Measurements from ENCODE around the gene SH3RF3. TPM values are rescaled to one million over a fixed set of nuclear protein-coding genes. Genes with fewer than 3 reads are reported as not detected.

Gene SH3RF3
- total and polyA plus RNA-seq, 2 of the 13 experiments (the other 11 are each of a cell fraction or from before 2014, with no cell fraction given) = 0.04 TPM; not detected in 1

DNA sequence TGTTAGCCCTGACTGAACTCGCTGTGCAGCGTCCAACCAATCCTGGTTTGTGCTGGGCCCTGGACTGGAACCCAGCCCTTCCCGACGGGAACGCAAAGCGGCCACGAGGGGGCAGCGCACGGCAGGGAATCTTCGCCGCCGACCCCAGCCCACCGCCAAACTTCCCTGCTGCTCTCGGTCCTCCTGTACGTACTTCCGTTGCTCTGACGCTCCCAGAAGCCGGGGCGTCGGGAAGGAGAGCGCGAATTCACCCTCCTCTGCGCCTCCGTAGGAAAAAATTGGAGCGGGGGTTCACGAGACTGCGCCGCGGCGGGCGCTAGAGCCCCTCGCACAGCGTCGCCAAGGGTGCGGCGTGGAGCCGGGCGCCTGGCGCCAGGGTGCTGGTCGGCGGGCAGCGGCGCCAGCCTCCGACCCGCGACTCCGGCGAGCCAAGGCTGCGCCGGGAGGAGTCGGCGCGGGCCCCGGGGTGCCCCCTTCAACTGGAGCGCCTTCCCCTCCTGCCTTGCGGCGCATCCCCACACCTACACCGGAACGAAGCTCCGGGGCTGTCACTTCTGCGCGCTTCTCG lies 873 bp upstream of the SH3RF3 start (continued):
- TF ChIP-seq, protein P1, sequence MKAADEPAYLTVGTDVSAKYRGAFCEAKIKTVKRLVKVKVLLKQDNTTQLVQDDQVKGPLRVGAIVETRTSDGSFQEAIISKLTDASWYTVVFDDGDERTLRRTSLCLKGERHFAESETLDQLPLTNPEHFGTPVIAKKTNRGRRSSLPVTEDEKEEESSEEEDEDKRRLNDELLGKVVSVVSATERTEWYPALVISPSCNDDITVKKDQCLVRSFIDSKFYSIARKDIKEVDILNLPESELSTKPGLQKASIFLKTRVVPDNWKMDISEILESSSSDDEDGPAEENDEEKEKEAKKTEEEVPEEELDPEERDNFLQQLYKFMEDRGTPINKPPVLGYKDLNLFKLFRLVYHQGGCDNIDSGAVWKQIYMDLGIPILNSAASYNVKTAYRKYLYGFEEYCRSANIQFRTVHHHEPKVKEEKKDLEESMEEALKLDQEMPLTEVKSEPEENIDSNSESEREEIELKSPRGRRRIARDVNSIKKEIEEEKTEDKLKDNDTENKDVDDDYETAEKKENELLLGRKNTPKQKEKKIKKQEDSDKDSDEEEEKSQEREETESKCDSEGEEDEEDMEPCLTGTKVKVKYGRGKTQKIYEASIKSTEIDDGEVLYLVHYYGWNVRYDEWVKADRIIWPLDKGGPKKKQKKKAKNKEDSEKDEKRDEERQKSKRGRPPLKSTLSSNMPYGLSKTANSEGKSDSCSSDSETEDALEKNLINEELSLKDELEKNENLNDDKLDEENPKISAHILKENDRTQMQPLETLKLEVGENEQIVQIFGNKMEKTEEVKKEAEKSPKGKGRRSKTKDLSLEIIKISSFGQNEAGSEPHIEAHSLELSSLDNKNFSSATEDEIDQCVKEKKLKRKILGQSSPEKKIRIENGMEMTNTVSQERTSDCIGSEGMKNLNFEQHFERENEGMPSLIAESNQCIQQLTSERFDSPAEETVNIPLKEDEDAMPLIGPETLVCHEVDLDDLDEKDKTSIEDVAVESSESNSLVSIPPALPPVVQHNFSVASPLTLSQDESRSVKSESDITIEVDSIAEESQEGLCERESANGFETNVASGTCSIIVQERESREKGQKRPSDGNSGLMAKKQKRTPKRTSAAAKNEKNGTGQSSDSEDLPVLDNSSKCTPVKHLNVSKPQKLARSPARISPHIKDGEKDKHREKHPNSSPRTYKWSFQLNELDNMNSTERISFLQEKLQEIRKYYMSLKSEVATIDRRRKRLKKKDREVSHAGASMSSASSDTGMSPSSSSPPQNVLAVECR (CRISPR knock-in tag; IDR thresholded peaks at IDR 0.05; ENCODE audit: borderline replicate concordance) = peak; percentile 50; the same call in 1 of the 2 replicates
- TF ChIP-seq, protein P2, sequence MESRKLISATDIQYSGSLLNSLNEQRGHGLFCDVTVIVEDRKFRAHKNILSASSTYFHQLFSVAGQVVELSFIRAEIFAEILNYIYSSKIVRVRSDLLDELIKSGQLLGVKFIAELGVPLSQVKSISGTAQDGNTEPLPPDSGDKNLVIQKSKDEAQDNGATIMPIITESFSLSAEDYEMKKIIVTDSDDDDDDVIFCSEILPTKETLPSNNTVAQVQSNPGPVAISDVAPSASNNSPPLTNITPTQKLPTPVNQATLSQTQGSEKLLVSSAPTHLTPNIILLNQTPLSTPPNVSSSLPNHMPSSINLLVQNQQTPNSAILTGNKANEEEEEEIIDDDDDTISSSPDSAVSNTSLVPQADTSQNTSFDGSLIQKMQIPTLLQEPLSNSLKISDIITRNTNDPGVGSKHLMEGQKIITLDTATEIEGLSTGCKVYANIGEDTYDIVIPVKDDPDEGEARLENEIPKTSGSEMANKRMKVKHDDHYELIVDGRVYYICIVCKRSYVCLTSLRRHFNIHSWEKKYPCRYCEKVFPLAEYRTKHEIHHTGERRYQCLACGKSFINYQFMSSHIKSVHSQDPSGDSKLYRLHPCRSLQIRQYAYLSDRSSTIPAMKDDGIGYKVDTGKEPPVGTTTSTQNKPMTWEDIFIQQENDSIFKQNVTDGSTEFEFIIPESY (CRISPR knock-in tag; IDR thresholded peaks at IDR 0.05) = 0 out of 2 replicates have a peak, but pooled peaks have one; percentile 29
- TF ChIP-seq SMC3 (IDR thresholded peaks at IDR 0.05; ENCODE audit: low read length) (peak; percentile 56; the same call in 1 of the 2 replicates), ZNF124 (CRISPR knock-in tag; IDR thresholded peaks at IDR 0.05) (0 out of 2 replicates have a peak, but pooled peaks have one; percentile 42), DMAP1 (CRISPR knock-in tag; IDR thresholded peaks at IDR 0.05) (no peak), ZNF747 (CRISPR knock-in tag; IDR thresholded peaks at IDR 0.05; ENCODE audit: borderline replicate concordance) (0 out of 2 replicates have a peak, but pooled peaks have one; percentile 18)
- TF ChIP-seq, protein P3, sequence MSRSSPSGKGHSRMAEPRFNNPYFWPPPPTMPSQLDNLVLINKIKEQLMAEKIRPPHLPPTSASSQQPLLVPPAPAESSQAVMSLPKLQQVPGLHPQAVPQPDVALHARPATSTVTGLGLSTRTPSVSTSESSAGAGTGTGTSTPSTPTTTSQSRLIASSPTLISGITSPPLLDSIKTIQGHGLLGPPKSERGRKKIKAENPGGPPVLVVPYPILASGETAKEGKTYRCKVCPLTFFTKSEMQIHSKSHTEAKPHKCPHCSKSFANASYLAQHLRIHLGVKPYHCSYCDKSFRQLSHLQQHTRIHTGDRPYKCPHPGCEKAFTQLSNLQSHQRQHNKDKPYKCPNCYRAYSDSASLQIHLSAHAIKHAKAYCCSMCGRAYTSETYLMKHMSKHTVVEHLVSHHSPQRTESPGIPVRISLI (CRISPR knock-in tag; IDR thresholded peaks at IDR 0.05; ENCODE audit: borderline replicate concordance) = no peak
- TF ChIP-seq, protein P4, sequence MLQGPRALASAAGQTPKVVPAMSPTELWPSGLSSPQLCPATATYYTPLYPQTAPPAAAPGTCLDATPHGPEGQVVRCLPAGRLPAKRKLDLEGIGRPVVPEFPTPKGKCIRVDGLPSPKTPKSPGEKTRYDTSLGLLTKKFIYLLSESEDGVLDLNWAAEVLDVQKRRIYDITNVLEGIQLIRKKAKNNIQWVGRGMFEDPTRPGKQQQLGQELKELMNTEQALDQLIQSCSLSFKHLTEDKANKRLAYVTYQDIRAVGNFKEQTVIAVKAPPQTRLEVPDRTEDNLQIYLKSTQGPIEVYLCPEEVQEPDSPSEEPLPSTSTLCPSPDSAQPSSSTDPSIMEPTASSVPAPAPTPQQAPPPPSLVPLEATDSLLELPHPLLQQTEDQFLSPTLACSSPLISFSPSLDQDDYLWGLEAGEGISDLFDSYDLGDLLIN (CRISPR knock-in tag; IDR thresholded peaks at IDR 0.05; ENCODE audit: borderline replicate concordance) = 0 out of 2 replicates have a peak, but pooled peaks have one; percentile 60
- TF ChIP-seq, protein P5, sequence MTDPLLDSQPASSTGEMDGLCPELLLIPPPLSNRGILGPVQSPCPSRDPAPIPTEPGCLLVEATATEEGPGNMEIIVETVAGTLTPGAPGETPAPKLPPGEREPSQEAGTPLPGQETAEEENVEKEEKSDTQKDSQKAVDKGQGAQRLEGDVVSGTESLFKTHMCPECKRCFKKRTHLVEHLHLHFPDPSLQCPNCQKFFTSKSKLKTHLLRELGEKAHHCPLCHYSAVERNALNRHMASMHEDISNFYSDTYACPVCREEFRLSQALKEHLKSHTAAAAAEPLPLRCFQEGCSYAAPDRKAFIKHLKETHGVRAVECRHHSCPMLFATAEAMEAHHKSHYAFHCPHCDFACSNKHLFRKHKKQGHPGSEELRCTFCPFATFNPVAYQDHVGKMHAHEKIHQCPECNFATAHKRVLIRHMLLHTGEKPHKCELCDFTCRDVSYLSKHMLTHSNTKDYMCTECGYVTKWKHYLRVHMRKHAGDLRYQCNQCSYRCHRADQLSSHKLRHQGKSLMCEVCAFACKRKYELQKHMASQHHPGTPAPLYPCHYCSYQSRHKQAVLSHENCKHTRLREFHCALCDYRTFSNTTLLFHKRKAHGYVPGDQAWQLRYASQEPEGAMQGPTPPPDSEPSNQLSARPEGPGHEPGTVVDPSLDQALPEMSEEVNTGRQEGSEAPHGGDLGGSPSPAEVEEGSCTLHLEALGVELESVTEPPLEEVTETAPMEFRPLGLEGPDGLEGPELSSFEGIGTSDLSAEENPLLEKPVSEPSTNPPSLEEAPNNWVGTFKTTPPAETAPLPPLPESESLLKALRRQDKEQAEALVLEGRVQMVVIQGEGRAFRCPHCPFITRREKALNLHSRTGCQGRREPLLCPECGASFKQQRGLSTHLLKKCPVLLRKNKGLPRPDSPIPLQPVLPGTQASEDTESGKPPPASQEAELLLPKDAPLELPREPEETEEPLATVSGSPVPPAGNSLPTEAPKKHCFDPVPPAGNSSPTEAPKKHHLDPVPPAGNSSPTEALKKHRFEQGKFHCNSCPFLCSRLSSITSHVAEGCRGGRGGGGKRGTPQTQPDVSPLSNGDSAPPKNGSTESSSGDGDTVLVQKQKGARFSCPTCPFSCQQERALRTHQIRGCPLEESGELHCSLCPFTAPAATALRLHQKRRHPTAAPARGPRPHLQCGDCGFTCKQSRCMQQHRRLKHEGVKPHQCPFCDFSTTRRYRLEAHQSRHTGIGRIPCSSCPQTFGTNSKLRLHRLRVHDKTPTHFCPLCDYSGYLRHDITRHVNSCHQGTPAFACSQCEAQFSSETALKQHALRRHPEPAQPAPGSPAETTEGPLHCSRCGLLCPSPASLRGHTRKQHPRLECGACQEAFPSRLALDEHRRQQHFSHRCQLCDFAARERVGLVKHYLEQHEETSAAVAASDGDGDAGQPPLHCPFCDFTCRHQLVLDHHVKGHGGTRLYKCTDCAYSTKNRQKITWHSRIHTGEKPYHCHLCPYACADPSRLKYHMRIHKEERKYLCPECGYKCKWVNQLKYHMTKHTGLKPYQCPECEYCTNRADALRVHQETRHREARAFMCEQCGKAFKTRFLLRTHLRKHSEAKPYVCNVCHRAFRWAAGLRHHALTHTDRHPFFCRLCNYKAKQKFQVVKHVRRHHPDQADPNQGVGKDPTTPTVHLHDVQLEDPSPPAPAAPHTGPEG (CRISPR knock-in tag; IDR thresholded peaks at IDR 0.05) = 0 out of 2 replicates have a peak, but pooled peaks have one; percentile 51
- TF ChIP-seq, protein P6, sequence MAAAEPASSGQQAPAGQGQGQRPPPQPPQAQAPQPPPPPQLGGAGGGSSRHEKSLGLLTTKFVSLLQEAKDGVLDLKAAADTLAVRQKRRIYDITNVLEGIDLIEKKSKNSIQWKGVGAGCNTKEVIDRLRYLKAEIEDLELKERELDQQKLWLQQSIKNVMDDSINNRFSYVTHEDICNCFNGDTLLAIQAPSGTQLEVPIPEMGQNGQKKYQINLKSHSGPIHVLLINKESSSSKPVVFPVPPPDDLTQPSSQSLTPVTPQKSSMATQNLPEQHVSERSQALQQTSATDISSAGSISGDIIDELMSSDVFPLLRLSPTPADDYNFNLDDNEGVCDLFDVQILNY (CRISPR knock-in tag; conservative IDR thresholded peaks at IDR 0.05) = 0 out of 2 replicates have a peak, but pooled peaks have one; percentile 11
- TF ChIP-seq, protein P7, sequence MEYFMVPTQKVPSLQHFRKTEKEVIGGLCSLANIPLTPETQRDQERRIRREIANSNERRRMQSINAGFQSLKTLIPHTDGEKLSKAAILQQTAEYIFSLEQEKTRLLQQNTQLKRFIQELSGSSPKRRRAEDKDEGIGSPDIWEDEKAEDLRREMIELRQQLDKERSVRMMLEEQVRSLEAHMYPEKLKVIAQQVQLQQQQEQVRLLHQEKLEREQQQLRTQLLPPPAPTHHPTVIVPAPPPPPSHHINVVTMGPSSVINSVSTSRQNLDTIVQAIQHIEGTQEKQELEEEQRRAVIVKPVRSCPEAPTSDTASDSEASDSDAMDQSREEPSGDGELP (IDR thresholded peaks at IDR 0.05; ENCODE audit: borderline replicate concordance, low read depth) = no peak
